ENCODE measurements around the gene CD200. TPM values are rescaled to one million over a fixed set of nuclear protein-coding genes. Genes with fewer than 3 reads are reported as not detected.

The CD200 gene
- total and polyA plus RNA-seq, 10 of the 15 experiments (the other 5 are each of a cell fraction or from before 2014, with no cell fraction given), result 21.2 to 84.3 (median 33.2) TPM

GRCh38 chr3:112315791-112316190 is 17.2 kb upstream of the CD200 start:
- Histone ChIP-seq H4K20me1 (ENCODE audit: control insufficient read depth, insufficient read depth) (no peaks in the 10 kb centered on the region), H3K4me2 (ENCODE audit: control insufficient read depth, insufficient read depth) (no peak overlapping the region), H3K4me3 (no peak overlapping the region), H3K9me3 (replicated peaks; ENCODE audit: control insufficient read depth, insufficient read depth, low read length) (no peaks in the 10 kb centered on the region; the same call in 2 of the 3 replicates), H3K9ac (ENCODE audit: control insufficient read depth, insufficient read depth, low read length) (no peak overlapping the region), H3K4me1 (ENCODE audit: control insufficient read depth, insufficient read depth, low read length) (no peaks in the 10 kb centered on the region), H3K79me2 (ENCODE audit: control insufficient read depth, insufficient read depth, low read length) (no peaks in the 10 kb centered on the region), H3K27me3 (replicated peaks in 1 of 2; ENCODE audit: control insufficient read depth in 2 of 2, insufficient read depth in 2 of 2, low read length in 1 of 2) (no peaks in the 10 kb centered on the region), H3K27ac (ENCODE audit: control insufficient read depth, insufficient read depth) (no peak overlapping the region), H2AFZ (ENCODE audit: control insufficient read depth, low read depth, low read length) (no peak overlapping the region), H3K36me3 (ENCODE audit: control insufficient read depth in 2 of 2, insufficient read depth in 2 of 2, low read length in 1 of 2) (no peaks in the 10 kb centered on the region)
- in situ Hi-C loops (cut with MboI) (no loop called here), intact Hi-C loops (cut with micrococcal nuclease; ENCODE audit: unreplicated experiment) (no loop called here)
- SMC1A ChIA-PET (ENCODE audit: uncharacterized antibody, unreplicated experiment), result interaction anchor here (0.7 to 1.9 kb wide), 6 partner anchors 11 to 204 kb away, joined by 3 to 6 read pairs (median 4); no protein-coding TSS in a partner anchor
- no peak for DNase-seq (ENCODE audit: low read depth, low spot score)
- CTCF ChIA-PET, result interaction anchor here (1.0 to 1.8 kb wide), 5 partner anchors 11 to 204 kb away, joined by 4 to 7 read pairs (median 5); partner anchors contain the start of gene SLC9C1
- POLR2A ChIA-PET, result interaction anchor here (1.0 kb wide), 1 partner anchor 12 kb away, joined by 3 read pairs; no protein-coding TSS in a partner anchor
- FAIRE-seq, result no peak
- no TSS peak for BruUV-seq (replicated peaks)
- WGBS (ENCODE audit: insufficient coverage, insufficient replicate concordance, low lambda C conversion rate, missing lambda C conversion rate), result 91% methylated on average over 1 of the region's 1 CpG
- TF ChIP-seq MEF2A (IDR thresholded peaks at IDR 0.05; ENCODE audit: insufficient read depth, low read depth, low read length) (0 out of 2 replicates have a peak, but pooled peaks have one; percentile 39), SMAD5 (IDR thresholded peaks at IDR 0.05; ENCODE audit: low read depth) (no peak), RUNX3 (IDR thresholded peaks at IDR 0.05; ENCODE audit: low read length) (peak; percentile 63; the same call in 1 of the 2 replicates)
- no peak for ATAC-seq
- RAD21 ChIA-PET (ENCODE audit: unreplicated experiment), result interaction anchor here (1.8 to 2.2 kb wide), 2 partner anchors 22 to 204 kb away, joined by 7 to 8 read pairs; partner anchors contain the start of gene SLC9C1

GRCh38 chr3:112319516-112320276 is 13.3 kb upstream of the CD200 start:
- H3K27me3 ChIP-seq (replicated peaks in 1 of 2; ENCODE audit: control insufficient read depth in 2 of 2, insufficient read depth in 2 of 2, low read length in 1 of 2), result no peaks in the 10 kb centered on the region
- ATAC-seq, result no peak
- H4K20me1 ChIP-seq (ENCODE audit: control insufficient read depth, insufficient read depth), result no peaks in the 10 kb centered on the region
- 93% methylated on average over 4 of the region's 4 CpGs for whole genome bisulfite sequencing (ENCODE audit: insufficient coverage, insufficient replicate concordance, low lambda C conversion rate, missing lambda C conversion rate)
- in situ Hi-C loops (cut with MboI), result loop anchor here (5.0 kb wide), 1 partner anchor 203 kb away; no protein-coding TSS in a partner anchor
- SMC1A ChIA-PET (ENCODE audit: uncharacterized antibody, unreplicated experiment), result interaction anchor here (0.8 to 9.2 kb wide), 19 partner anchors 11 to 214 kb away, joined by 3 to 97 read pairs (median 4); partner anchors contain the start of genes CD200 and SLC9C1
- CTCF ChIA-PET, result interaction anchor here (0.6 to 9.1 kb wide), 11 partner anchors 12 to 212 kb away, joined by 3 to 103 read pairs (median 6); partner anchors contain the start of genes CD200 and SLC9C1
- H3K4me1 ChIP-seq (ENCODE audit: control insufficient read depth, insufficient read depth, low read length), result no peaks in the 10 kb centered on the region
- FAIRE-seq, result no peak
- POLR2A ChIA-PET, result interaction anchor here (0.6 to 1.4 kb wide), 3 partner anchors 19 to 181 kb away, joined by 3 to 4 read pairs (median 3); no protein-coding TSS in a partner anchor
- no peaks in the 10 kb centered on the region for H3K36me3 ChIP-seq (ENCODE audit: control insufficient read depth in 2 of 2, insufficient read depth in 2 of 2, low read length in 1 of 2)
- RAD21 ChIA-PET (ENCODE audit: unreplicated experiment), result interaction anchor here (0.8 to 8.8 kb wide), 10 partner anchors 14 to 208 kb away, joined by 3 to 75 read pairs (median 4); partner anchors contain the start of gene SLC9C1
- H3K9me3 ChIP-seq (replicated peaks; ENCODE audit: control insufficient read depth, insufficient read depth, low read length), result no peaks in the 10 kb centered on the region; the same call in 2 of the 3 replicates
- TF ChIP-seq IKZF1 (conservative IDR thresholded peaks at IDR 0.05) (no peak), ZNF274 (IDR thresholded peaks at IDR 0.05; ENCODE audit: insufficient read depth, insufficient read length) (no peak), BRCA1 (IDR thresholded peaks at IDR 0.05; ENCODE audit: low read depth, low read length) (no peak), USF1 (IDR thresholded peaks at IDR 0.05; ENCODE audit: borderline replicate concordance, extremely low read length, insufficient read depth, low read depth, low read length) (no peak), USF2 (IDR thresholded peaks at IDR 0.05; ENCODE audit: borderline replicate concordance, low read depth, low read length) (no peak), SKIL (IDR thresholded peaks at IDR 0.05; ENCODE audit: low read depth, poor library complexity, severe bottlenecking) (no peak), TCF7 (IDR thresholded peaks at IDR 0.05; ENCODE audit: borderline replicate concordance) (no peak)
- H3K4me2 ChIP-seq (ENCODE audit: control insufficient read depth, insufficient read depth), result no peak overlapping the region
- H3K9ac ChIP-seq (ENCODE audit: control insufficient read depth, insufficient read depth, low read length), result no peak overlapping the region
- H3K27ac ChIP-seq (ENCODE audit: control insufficient read depth, insufficient read depth), result no peak overlapping the region
- intact Hi-C loops (cut with micrococcal nuclease; ENCODE audit: unreplicated experiment), result no loop called here
- DNase-seq (ENCODE audit: low read depth, low spot score), result no peak
- BruUV-seq (replicated peaks), result no TSS peak
- no peak overlapping the region for H2AFZ ChIP-seq (ENCODE audit: control insufficient read depth, low read depth, low read length)
- H3K4me3 ChIP-seq, result no peak overlapping the region
- H3K79me2 ChIP-seq (ENCODE audit: control insufficient read depth, insufficient read depth, low read length), result no peaks in the 10 kb centered on the region

All from GM12878 (cell line).